HG02798 (cell line): ENCODE measurements around the gene PPP6C.
A peak's percentile ranks its signal among the peaks of the same experiment; 100 is the strongest.
"Not testable (repeated sequence)": the region's sequence is repeated elsewhere in the genome, so short reads cannot be mapped to it uniquely, and the experiment has no call there.

Source experiments
- ATAC-seq: cut with Tn5 transposase; IDR thresholded peaks from one replicate; pipeline ENCODE4 v1.9.1; 2021; ENCODE audit warnings: mild to moderate bottlenecking; ENCODE audit not compliant: unreplicated experiment, poor library complexity

The PPP6C gene

GRCh38 chr9:125189361-125190289 lies at the start of gene PPP6C:
PPP6C (minus strand) TSS chr9:125189803; CDS start chr9:125189718, 85 bp downstream.
- ATAC-seq: peak; percentile 98

GRCh38 chr9:125238915-125239446 lies 49.4 kb upstream of the PPP6C start:
- no peak for ATAC-seq

- no peak for ATAC-seq
Observed at GRCh38 chr9:125238127-125238914, 48.7 kb upstream of the PPP6C start.

- not testable (repeated sequence) for ATAC-seq
Observed at GRCh38 chr9:125236520-125237159, 47.0 kb upstream of the PPP6C start.

- no peak for ATAC-seq
Observed at GRCh38 chr9:125235804-125236519, 46.4 kb upstream of the PPP6C start.

GRCh38 chr9:125234099-125234498 lies 44.5 kb upstream of the PPP6C start:
- ATAC-seq: not testable (repeated sequence)

- no peak for ATAC-seq
Observed at GRCh38 chr9:125233678-125234077, 44.1 kb upstream of the PPP6C start.

GRCh38 chr9:125227761-125228160 lies 38.2 kb upstream of the PPP6C start:
- no peak for ATAC-seq

GRCh38 chr9:125224858-125225257 lies 35.3 kb upstream of the PPP6C start:
- not testable (repeated sequence) for ATAC-seq

- ATAC-seq: no peak
Observed at GRCh38 chr9:125218621-125219020, 29.0 kb upstream of the PPP6C start.

GRCh38 chr9:125214186-125214585 lies 24.6 kb upstream of the PPP6C start:
- no peak for ATAC-seq

- no peak for ATAC-seq
Observed at GRCh38 chr9:125204477-125204876, 14.9 kb upstream of the PPP6C start.

- no peak for ATAC-seq
Observed at GRCh38 chr9:125202846-125203618, 13.4 kb upstream of the PPP6C start.

- ATAC-seq: peak; percentile 99
Observed at GRCh38 chr9:125200216-125201047, 10.8 kb upstream of the PPP6C start, which contains the start of gene RABEPK. RABEPK (plus strand) TSS chr9:125200542; CDS start chr9:125203014, 2,472 bp downstream.

GRCh38 chr9:125195591-125195990 lies 6.0 kb upstream of the PPP6C start:
- not testable (repeated sequence) for ATAC-seq

GRCh38 chr9:125194466-125194865 lies 4.9 kb upstream of the PPP6C start:
- ATAC-seq: not testable (repeated sequence)

GRCh38 chr9:125190361-125190801 lies 778 bp upstream of the PPP6C start:
- ATAC-seq: no peak

- ATAC-seq: peak; percentile 12
Observed at GRCh38 chr9:125189011-125189360, 617 bp downstream of the PPP6C start.
